ENCODE data around the gene CTNND2.

The CTNND2 gene

GRCh38 chr5:11822598-11822997 lies 81.6 kb downstream of the CTNND2 start:
- no peak for DNase-seq (ENCODE audit: low spot score)
- no peak for TF ChIP-seq CTCF (IDR thresholded peaks at IDR 0.05; ENCODE audit: borderline replicate concordance, control extremely low read depth, extremely low read depth, insufficient read depth, missing control alignments)
- in situ Hi-C loops (cut with MboI; ENCODE audit: low sequenced_read_pairs, unreplicated experiment), result no loop called here

- TF ChIP-seq CTCF (IDR thresholded peaks at IDR 0.05; ENCODE audit: borderline replicate concordance, control extremely low read depth, extremely low read depth, insufficient read depth, missing control alignments), result no peak
- in situ Hi-C loops (cut with MboI; ENCODE audit: low sequenced_read_pairs, unreplicated experiment), result no loop called here
- no peak for DNase-seq (ENCODE audit: low spot score)
Measured at GRCh38 chr5:11815916-11816315, 88.3 kb downstream of the CTNND2 start.

GRCh38 chr5:11815481-11815880 lies 88.8 kb downstream of the CTNND2 start:
- DNase-seq (ENCODE audit: low spot score), result no peak
- in situ Hi-C loops (cut with MboI; ENCODE audit: low sequenced_read_pairs, unreplicated experiment), result no loop called here
- TF ChIP-seq CTCF (IDR thresholded peaks at IDR 0.05; ENCODE audit: borderline replicate concordance, control extremely low read depth, extremely low read depth, insufficient read depth, missing control alignments), result no peak

GRCh38 chr5:11814373-11814772 lies 89.9 kb downstream of the CTNND2 start:
- no peak for TF ChIP-seq CTCF (IDR thresholded peaks at IDR 0.05; ENCODE audit: borderline replicate concordance, control extremely low read depth, extremely low read depth, insufficient read depth, missing control alignments)
- no peak for DNase-seq (ENCODE audit: low spot score)
- in situ Hi-C loops (cut with MboI; ENCODE audit: low sequenced_read_pairs, unreplicated experiment), result no loop called here

GRCh38 chr5:11809407-11809806 lies 94.8 kb downstream of the CTNND2 start:
- in situ Hi-C loops (cut with MboI; ENCODE audit: low sequenced_read_pairs, unreplicated experiment), result no loop called here
- no peak for DNase-seq (ENCODE audit: low spot score)
- no peak for TF ChIP-seq CTCF (IDR thresholded peaks at IDR 0.05; ENCODE audit: borderline replicate concordance, control extremely low read depth, extremely low read depth, insufficient read depth, missing control alignments)

- TF ChIP-seq CTCF (IDR thresholded peaks at IDR 0.05; ENCODE audit: borderline replicate concordance, control extremely low read depth, extremely low read depth, insufficient read depth, missing control alignments), result no peak
- no peak for DNase-seq (ENCODE audit: low spot score)
- in situ Hi-C loops (cut with MboI; ENCODE audit: low sequenced_read_pairs, unreplicated experiment), result no loop called here
Measured at GRCh38 chr5:11803436-11803835, 100.8 kb downstream of the CTNND2 start.

- no peak for TF ChIP-seq CTCF (IDR thresholded peaks at IDR 0.05; ENCODE audit: borderline replicate concordance, control extremely low read depth, extremely low read depth, insufficient read depth, missing control alignments)
- no peak for DNase-seq (ENCODE audit: low spot score)
- in situ Hi-C loops (cut with MboI; ENCODE audit: low sequenced_read_pairs, unreplicated experiment), result no loop called here
Measured at GRCh38 chr5:11801061-11801460, 103.2 kb downstream of the CTNND2 start.
